Measurements from ENCODE around the gene ELF4.

- TF ChIP-seq, protein P1, sequence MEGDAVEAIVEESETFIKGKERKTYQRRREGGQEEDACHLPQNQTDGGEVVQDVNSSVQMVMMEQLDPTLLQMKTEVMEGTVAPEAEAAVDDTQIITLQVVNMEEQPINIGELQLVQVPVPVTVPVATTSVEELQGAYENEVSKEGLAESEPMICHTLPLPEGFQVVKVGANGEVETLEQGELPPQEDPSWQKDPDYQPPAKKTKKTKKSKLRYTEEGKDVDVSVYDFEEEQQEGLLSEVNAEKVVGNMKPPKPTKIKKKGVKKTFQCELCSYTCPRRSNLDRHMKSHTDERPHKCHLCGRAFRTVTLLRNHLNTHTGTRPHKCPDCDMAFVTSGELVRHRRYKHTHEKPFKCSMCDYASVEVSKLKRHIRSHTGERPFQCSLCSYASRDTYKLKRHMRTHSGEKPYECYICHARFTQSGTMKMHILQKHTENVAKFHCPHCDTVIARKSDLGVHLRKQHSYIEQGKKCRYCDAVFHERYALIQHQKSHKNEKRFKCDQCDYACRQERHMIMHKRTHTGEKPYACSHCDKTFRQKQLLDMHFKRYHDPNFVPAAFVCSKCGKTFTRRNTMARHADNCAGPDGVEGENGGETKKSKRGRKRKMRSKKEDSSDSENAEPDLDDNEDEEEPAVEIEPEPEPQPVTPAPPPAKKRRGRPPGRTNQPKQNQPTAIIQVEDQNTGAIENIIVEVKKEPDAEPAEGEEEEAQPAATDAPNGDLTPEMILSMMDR (IDR thresholded peaks at IDR 0.05; ENCODE audit: poor library complexity, severe bottlenecking), result no peak
- no peak for TF ChIP-seq MXI1 (conservative IDR thresholded peaks at IDR 0.05; ENCODE audit: poor library complexity, severe bottlenecking)
These were observed 20.7 kb upstream of the ELF4 start for GRCh38 chrX:130130990-130131389.

All from neural cell (in vitro differentiated cells).